PFSK-1 (cell line): Measurements from ENCODE around the gene PTTG1IP.

Experiments
- FOXP2 ChIP-seq: optimal IDR thresholded peaks from 2 replicates; pipeline ENCODE3; 2011; ENCODE audit warnings: borderline replicate concordance, control low read depth, inconsistent platforms; ENCODE audit not compliant: insufficient read depth; ENCODE audit errors: extremely low read length, extremely low read depth
- POLR2AphosphoS5 ChIP-seq: IDR thresholded peaks from 2 replicates; pipeline ENCODE4 v1.6.1; 2012; ENCODE audit warnings: low read depth, mild to moderate bottlenecking, control low read depth, low read length, moderate library complexity
- SIN3A ChIP-seq: IDR thresholded peaks from 2 replicates; pipeline ENCODE4 v1.6.1; 2012; ENCODE audit warnings: mild to moderate bottlenecking, low read length, moderate library complexity, borderline replicate concordance; ENCODE audit not compliant: insufficient read depth
- TAF1 ChIP-seq: IDR thresholded peaks from 2 replicates; pipeline ENCODE4 v1.6.1; 2012; ENCODE audit warnings: low read length, control low read depth, borderline replicate concordance; ENCODE audit not compliant: insufficient read depth
- TF ChIP-seq, protein P1 (sequence below), 2 experiments: IDR thresholded peaks; 2 replicates each; pipeline versions ENCODE4 v1.6.1 to v1.8.0; 2011 to 2012; ENCODE audit warnings: low read depth in 2 of 2, low read length in 2 of 2, control low read depth in 1 of 2, inconsistent platforms in 1 of 2, mild to moderate bottlenecking in 1 of 2, moderate library complexity in 1 of 2; ENCODE audit not compliant: insufficient read depth in 1 of 2

Gene PTTG1IP

DNA sequence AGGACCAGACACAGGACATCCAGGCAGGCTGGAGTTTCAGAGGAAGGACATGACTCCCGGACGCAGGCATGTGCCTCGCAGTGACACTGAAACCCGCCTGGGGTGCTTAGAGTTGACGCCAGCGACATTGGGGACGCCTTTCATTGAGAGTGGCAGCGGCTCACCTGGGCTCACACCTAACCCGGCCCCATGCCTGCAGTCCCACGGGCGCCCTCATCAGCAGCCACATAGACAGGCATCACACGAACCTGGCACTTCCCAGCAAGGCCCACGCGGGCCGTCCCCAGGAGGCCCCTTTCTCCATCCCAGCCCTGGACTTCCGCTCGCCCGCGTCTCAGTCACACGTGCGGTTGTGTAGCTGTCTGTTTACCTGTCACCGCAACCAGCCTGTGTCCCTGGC lies 30.2 kb upstream of the PTTG1IP start:
- TF ChIP-seq POLR2AphosphoS5 (no peak), SIN3A (no peak), TAF1 (no peak)

DNA sequence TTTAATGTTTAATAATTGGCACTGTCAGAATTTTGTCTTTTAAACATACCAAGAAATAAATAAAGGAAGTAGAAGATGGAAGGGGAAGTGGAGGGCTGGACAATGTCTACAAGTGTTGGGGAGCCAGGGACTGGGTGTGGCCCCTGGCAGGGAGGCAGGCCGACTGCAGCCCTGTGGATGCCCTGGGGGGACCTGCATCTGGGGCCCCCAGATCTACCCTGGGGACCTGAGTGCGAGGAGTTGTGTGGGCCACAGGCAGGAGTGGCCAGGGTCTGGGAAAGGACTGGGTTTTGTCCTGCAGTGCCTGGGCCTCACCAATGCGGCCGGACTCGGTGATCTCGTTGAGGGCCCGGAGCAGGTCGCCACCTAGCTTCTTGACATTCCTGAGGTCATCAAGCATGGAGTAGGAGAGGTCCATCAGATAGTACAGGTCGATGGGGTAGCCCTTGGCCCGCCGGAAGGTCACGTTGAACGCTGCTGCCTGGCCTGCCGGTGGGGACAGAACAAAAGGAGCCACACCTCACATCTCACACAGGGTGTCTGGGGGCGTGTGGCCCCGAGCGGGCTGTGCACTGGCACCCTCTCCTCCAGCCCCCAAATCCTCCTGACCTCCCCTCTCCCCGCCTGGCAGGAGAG lies 29.7 kb upstream of the PTTG1IP start:
- TF ChIP-seq POLR2AphosphoS5 (no peak), FOXP2 (no peak), TAF1 (no peak), SIN3A (no peak)
- TF ChIP-seq, protein P1, sequence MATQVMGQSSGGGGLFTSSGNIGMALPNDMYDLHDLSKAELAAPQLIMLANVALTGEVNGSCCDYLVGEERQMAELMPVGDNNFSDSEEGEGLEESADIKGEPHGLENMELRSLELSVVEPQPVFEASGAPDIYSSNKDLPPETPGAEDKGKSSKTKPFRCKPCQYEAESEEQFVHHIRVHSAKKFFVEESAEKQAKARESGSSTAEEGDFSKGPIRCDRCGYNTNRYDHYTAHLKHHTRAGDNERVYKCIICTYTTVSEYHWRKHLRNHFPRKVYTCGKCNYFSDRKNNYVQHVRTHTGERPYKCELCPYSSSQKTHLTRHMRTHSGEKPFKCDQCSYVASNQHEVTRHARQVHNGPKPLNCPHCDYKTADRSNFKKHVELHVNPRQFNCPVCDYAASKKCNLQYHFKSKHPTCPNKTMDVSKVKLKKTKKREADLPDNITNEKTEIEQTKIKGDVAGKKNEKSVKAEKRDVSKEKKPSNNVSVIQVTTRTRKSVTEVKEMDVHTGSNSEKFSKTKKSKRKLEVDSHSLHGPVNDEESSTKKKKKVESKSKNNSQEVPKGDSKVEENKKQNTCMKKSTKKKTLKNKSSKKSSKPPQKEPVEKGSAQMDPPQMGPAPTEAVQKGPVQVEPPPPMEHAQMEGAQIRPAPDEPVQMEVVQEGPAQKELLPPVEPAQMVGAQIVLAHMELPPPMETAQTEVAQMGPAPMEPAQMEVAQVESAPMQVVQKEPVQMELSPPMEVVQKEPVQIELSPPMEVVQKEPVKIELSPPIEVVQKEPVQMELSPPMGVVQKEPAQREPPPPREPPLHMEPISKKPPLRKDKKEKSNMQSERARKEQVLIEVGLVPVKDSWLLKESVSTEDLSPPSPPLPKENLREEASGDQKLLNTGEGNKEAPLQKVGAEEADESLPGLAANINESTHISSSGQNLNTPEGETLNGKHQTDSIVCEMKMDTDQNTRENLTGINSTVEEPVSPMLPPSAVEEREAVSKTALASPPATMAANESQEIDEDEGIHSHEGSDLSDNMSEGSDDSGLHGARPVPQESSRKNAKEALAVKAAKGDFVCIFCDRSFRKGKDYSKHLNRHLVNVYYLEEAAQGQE (IDR thresholded peaks at IDR 0.05; ENCODE audit: insufficient read depth in 1 of 2, low read depth in 2 of 2, low read length in 2 of 2): no peak

DNA sequence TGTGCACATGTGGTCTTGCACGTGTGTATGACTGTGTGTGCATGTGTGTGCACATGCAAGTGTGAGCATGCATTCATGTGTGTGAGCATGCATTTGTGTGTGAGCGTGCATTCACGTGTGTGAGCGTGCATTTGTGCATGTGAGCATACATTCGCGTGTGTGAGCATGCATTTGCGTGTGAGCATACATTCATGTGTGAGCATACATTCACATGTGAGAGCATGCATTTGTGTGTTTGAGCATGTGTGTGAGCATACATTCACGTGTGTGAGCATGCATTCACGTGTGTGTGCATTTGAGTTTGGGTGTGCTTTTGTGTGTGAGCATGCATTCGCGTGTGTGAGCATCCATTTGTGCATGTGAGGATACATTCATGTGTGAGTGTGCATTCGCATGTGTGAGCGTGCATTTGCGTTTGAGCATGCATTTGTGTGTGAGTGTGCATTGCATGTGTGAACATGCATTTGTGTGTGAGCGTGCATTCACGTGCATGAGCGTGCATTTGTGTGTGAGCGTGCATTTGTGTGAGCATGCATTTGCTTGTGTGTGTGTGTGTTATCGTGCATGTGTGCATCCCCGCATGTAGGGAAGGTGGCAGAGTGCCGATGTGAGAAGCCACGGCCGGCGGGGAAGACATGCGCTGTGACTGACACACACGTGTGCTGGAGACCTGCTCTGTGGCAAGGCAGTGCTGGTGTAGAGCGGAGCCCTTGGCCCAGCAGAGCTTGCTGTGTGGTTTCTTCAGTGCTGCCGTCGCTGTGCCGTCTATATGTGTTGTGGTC lies 29.0 kb upstream of the PTTG1IP start:
- TF ChIP-seq POLR2AphosphoS5 (no peak), FOXP2 (no peak), SIN3A (no peak), TAF1 (no peak)
- TF ChIP-seq, protein P1 (IDR thresholded peaks at IDR 0.05; ENCODE audit: insufficient read depth in 1 of 2, low read depth in 2 of 2, low read length in 2 of 2): no peak

DNA sequence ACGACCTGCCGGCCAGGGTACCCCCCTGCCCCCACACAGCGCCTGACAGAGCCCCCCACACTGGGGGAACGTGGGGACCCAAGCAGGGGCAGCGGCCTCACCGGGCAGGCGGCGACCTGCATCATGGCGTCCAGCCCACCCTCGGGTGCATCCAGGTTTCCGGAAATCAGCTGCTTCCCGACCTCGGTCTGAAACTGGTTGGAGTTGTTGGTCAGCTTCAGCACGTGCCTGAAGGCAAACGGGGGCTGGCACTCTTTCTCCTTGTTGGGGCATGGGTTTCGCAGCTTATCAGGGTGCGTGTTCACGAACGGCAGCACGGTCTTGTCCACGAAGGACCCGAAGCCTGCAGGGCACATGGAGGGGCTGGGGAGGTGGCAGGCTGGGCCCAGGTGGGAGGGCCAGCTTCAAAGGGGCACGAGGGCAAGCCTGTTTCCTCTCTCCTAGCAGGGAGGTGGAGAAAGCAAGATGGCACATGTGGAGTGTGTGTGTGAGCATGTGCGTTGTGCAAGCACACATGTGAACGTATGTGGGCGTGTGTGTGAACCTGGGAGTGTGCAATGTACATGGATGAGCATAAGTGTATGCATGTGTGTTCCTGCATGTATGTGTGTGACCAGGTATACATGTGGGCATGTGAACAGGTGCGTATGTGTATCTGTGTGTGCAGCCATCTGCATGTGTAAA lies 28.0 kb upstream of the PTTG1IP start:
- TF ChIP-seq FOXP2: no peak

DNA sequence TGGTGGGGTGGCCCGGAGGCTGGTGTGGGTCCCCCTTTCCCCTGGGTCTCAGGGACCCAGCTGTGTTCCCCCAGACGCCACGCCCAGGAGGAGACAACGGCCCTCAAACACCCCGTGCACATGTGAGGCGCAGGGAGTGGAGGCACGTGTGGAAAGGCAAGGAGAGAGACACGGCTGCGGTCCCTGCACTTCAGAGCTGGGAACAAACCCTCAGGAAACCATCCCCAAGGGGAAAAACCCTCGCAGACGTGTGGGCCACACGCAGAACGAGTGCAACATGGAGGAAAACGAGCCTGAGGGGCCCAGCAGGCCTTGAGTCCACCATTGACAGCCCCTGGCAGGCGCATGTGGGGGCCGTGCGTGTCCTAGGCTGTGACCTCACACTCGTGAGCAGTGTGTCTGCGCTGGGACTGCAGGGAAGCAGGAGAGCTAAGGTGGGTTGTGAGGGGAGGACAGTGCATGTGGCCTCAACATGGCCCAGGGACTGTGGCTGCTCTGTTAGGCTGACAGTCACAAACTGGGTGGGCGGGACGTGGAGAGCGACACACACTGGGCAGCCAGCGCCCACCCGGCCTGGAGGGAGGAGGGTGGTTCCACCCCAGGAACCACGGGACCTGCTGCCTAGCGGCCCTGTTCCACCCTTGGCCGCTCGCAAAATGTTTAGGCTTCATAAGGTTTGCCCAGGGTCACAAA lies 27.2 kb upstream of the PTTG1IP start:
- TF ChIP-seq, protein P1 (IDR thresholded peaks at IDR 0.05; ENCODE audit: insufficient read depth in 1 of 2, low read depth in 2 of 2, low read length in 2 of 2): no peak
- TF ChIP-seq POLR2AphosphoS5: no peak
- no peak for TF ChIP-seq FOXP2
- no peak for TF ChIP-seq SIN3A
- TF ChIP-seq TAF1: no peak
